ENCODE measurements around the gene NUP93.

Gene NUP93

GRCh38 chr16:56777001-56777400 lies 47.1 kb downstream of the NUP93 start:
- Histone ChIP-seq H3K9me3 (ENCODE audit: control insufficient read depth, insufficient read depth, low read depth, low read length) (no peaks in the 10 kb centered on the region), H3K4me1 (ENCODE audit: control insufficient read depth, insufficient read depth, low read length) (peaks cover 6% of the 10 kb centered on the region; the same call in 1 of the 2 replicates), H3K4me3 (ENCODE audit: low read depth, low read length) (no peak overlapping the region), H3K27ac (ENCODE audit: extremely low read depth, low read depth, low read length) (no peak overlapping the region), H3K36me3 (ENCODE audit: control insufficient read depth in 2 of 2, insufficient read depth in 1 of 2, low read length in 2 of 2) (no peaks in the 10 kb centered on the region)
- ChIA-PET POLR2A (no interaction called here), CTCF (interaction anchor here (0.6 kb wide), 1 partner anchor 1350 kb away, joined by 3 read pairs; no protein-coding TSS in a partner anchor)
- TF ChIP-seq ZNF280C (tag by site-specific recombination; IDR thresholded peaks at IDR 0.05) (no peak), ZNF341 (tag by site-specific recombination; IDR thresholded peaks at IDR 0.05; ENCODE audit: low read depth) (no peak), ZNF2 (tag by site-specific recombination; IDR thresholded peaks at IDR 0.05) (no peak), ZNF548 (tag by site-specific recombination; IDR thresholded peaks at IDR 0.05) (no peak), ZNF416 (tag by site-specific recombination; IDR thresholded peaks at IDR 0.05) (no peak), ZNF157 (tag by site-specific recombination; IDR thresholded peaks at IDR 0.05) (no peak), ZNF768 (tag by site-specific recombination; IDR thresholded peaks at IDR 0.05) (no peak), ZNF837 (tag by site-specific recombination; IDR thresholded peaks at IDR 0.05) (no peak), SP2 (tag by site-specific recombination; IDR thresholded peaks at IDR 0.05) (no peak), PRDM2 (tag by site-specific recombination; IDR thresholded peaks at IDR 0.05; ENCODE audit: borderline replicate concordance) (no peak), ZNF324 (tag by site-specific recombination; IDR thresholded peaks at IDR 0.05) (no peak), ZNF114 (tag by site-specific recombination; IDR thresholded peaks at IDR 0.05) (no peak), OSR2 (tag by site-specific recombination; IDR thresholded peaks at IDR 0.05) (no peak), GLIS1 (tag by site-specific recombination; IDR thresholded peaks at IDR 0.05) (no peak), ZXDB (tag by site-specific recombination; IDR thresholded peaks at IDR 0.05) (no peak)
- TF ChIP-seq, protein P1, sequence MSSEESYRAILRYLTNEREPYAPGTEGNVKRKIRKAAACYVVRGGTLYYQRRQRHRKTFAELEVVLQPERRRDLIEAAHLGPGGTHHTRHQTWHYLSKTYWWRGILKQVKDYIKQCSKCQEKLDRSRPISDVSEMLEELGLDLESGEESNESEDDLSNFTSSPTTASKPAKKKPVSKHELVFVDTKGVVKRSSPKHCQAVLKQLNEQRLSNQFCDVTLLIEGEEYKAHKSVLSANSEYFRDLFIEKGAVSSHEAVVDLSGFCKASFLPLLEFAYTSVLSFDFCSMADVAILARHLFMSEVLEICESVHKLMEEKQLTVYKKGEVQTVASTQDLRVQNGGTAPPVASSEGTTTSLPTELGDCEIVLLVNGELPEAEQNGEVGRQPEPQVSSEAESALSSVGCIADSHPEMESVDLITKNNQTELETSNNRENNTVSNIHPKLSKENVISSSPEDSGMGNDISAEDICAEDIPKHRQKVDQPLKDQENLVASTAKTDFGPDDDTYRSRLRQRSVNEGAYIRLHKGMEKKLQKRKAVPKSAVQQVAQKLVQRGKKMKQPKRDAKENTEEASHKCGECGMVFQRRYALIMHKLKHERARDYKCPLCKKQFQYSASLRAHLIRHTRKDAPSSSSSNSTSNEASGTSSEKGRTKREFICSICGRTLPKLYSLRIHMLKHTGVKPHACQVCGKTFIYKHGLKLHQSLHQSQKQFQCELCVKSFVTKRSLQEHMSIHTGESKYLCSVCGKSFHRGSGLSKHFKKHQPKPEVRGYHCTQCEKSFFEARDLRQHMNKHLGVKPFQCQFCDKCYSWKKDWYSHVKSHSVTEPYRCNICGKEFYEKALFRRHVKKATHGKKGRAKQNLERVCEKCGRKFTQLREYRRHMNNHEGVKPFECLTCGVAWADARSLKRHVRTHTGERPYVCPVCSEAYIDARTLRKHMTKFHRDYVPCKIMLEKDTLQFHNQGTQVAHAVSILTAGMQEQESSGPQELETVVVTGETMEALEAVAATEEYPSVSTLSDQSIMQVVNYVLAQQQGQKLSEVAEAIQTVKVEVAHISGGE (tag by site-specific recombination; conservative IDR thresholded peaks at IDR 0.05; ENCODE audit: low read depth) = no peak
- TF ChIP-seq, protein P2, sequence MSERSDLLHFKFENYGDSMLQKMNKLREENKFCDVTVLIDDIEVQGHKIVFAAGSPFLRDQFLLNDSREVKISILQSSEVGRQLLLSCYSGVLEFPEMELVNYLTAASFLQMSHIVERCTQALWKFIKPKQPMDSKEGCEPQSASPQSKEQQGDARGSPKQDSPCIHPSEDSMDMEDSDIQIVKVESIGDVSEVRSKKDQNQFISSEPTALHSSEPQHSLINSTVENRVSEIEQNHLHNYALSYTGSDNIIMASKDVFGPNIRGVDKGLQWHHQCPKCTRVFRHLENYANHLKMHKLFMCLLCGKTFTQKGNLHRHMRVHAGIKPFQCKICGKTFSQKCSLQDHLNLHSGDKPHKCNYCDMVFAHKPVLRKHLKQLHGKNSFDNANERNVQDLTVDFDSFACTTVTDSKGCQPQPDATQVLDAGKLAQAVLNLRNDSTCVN (tag by site-specific recombination; optimal IDR thresholded peaks at IDR 0.05) = no peak

Measured in HEK293 (cell line).